ENCODE results near the gene ACP4.
"Not testable (repeated sequence)": the region's sequence is repeated elsewhere in the genome, so short reads cannot be mapped to it uniquely, and the experiment has no call there.

ACP4 gene

DNA sequence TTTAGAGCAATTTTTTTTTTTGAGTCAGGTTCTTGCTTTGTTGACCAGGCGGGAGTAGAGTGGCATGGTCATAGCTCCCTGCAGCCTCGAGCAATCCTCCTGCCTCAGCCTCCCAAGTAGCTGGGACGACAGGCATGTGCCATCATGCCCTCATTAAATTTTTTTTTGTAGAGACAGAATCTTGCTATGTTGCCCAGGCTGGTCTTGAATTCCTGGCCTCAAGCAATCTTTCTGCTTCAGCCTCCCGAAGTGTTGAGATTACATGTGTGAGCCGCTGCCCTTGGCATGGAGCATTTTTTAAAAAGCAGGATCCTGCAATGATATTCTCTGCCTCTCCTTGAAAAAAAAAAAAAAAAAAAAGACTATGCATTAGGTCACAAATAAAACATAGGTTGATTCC is 14.1 kb upstream of the ACP4 start:
- no peak for DNase-seq (ENCODE audit: low read depth in 2 of 2)

DNA sequence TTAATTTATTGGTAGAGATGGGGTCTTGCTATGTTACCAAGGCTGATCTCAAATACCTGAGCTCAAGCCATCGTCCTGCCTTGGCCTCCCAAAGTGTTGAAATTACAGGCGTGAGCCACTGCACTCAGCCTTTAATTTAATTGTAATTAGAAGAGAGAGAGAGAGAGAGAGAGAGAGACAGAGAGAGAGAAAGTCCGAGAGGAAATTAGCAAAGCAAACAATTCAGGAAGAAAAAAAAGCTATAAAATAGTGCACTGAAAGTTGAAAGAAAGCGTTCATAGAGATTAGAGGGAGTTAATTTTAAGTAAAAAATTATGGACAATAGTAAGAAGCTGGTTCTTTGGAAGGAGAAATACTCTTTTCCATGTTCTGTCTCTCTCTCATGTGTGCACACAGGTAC is 13.0 kb upstream of the ACP4 start:
- no peak for DNase-seq (ENCODE audit: low read depth in 2 of 2)

DNA sequence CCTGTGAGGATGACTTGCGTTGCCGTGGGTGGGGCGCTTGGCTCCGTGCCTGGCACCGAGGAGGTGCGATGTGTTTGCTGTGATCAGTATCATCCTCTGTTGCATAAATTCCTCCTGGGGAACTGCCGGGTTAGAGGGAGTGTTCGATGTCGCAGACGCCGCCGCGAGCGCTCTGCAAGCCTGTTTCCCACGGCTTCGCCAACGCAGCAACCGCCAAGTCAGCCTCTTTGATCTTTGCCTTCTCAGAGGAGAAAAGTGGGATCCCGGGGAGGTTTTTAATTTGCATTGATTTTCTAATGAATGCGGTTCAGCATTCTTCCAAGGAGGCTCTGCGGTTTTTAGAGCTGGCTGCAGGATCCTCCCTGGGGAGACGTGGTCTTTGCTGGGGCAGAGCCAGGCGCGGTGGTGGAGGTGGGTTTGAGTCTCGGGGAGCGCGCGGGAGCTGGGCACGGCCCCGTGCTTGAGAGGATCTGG is 12.3 kb upstream of the ACP4 start:
- no peak for DNase-seq (ENCODE audit: low read depth in 2 of 2)

DNA sequence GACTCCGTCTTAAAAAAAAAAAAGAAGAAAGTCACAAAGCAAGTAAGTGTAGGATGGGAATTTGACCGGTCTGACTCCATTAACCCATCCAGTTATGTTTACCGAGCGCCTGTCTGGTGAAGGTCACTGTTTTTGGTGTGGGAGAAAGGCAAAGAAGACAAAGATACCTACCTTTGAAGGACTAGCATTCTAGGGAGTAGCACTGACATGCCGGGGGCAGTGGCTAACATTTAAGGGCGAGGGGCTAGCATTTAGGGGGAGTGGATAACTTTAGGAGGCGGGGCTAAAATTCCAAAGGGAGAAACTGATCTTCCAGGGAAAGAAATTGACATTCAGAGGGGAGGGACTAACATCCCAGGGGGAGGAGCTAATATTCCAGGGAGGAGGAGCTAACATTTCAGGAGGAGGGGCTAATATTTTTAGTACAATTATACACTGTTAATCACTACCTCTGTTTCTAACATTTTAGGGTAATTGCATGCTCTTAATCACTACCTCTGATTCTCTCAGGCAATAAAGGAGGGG is 11.2 kb upstream of the ACP4 start:
- no peak for DNase-seq (ENCODE audit: low read depth in 2 of 2)

DNA sequence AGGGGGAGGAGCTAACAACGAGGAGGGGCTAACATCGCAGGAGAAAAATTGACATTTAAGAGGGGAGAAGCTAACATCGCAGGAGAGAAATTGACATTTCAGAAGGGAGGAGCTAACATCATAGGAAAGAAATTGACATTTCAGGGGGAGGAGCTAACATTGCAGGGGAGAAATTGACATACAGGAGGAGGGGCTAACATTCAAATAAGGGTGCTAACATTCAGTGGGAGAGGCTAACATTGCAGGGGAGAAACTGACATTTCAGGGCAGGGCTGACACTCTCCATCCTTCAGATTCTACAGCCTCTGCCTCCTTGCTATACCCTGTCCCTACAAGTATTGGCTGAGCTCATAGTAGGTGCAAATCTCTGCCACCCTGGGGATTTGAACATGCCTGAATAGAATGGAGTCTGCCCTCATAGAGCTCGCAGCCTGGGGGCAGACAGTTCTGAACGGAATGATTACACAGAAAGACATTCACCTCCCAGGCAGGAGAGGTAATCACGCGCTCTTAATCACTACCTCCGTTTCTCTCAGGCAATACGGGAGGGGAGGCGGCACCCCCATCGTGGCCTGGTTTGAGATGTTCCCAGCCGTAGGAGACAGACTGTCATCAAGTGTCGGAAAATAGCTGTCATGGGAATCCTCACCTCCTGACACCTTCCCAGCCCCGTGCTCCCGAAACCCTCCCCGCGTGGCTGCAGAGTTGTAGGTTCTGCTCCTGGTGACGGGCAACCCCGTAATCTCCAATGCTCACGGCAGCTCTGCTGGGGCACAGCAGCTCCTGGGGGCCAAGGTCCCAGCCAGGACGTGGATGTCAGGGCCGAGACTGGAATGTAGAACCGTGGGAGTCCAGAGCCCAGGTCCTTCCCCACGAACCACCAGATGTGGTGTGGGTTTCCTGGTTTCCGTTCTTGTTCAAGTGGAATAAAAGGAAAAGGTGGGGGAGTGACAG is 10.4 kb upstream of the ACP4 start:
- DNase-seq (ENCODE audit: low read depth in 2 of 2): no peak

DNA sequence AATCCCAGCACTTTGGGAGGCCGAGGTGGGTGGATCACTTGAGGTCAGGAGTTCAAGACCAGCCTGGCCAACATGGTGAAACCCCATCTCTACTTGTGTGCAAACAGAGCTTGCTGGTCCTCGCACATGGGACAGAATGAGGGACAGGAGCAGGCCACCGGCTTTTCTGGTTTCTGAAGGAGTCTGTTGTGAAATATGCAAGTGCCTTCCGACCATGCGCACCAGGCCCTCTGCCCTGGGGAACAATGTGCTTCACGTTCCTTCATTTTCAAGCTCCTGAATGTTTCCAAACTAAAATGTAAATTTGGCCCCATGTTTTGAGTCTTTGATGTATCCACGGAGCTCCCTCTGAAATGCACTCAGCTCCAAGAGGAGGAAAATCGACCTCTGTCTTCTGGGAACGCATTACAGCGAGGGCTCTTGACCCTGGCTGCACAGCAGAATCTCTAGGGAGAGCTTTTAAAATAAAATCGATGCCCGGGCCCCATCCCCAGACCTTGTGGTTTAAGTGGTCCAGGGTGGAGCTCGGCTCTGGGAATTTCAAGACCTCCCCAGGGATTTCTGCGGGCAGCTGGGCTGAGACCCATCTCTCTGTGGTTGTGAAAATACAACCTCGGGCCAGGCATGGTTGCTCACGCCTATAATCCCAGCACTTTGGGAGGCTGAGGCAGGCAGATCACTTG is 9.3 kb upstream of the ACP4 start:
- DNase-seq (ENCODE audit: low read depth in 2 of 2): no peak

DNA sequence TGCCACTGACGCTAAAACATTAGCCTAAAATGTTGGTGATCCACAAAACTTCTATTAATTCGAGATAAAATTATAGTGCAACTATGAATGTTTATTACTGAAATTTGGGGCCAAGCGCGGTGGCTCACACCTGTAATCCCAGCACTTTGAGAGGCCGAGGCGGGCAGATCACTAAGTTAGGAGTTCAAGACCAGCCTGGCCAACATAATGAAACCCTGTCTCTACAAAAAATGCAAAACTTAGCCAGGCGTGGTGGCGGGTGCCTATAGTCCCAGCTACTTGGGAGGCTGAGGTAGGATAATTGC is 6.4 kb upstream of the ACP4 start:
- not testable (repeated sequence) for DNase-seq (ENCODE audit: low read depth in 2 of 2)

DNA sequence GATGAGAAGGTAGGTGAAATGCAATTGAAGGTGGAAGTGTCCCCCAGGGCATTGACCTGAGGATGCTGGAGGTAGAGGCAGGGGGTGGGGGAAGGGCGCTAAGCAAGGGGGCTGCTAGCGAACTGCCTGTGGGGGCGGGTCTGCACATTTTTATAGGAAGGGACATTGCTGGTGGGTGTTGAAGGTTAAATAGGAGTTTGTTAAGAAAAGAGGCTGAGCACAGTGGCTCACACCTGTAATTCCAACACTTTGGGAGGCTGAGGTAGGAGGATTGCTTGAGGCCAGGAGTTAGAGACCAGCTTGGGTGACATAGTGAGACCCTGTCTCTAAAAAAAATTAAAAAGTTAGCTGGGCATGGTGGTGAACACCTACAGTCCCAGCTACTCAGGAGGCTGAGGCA is 5.5 kb upstream of the ACP4 start:
- DNase-seq (ENCODE audit: low read depth in 2 of 2): no peak

DNA sequence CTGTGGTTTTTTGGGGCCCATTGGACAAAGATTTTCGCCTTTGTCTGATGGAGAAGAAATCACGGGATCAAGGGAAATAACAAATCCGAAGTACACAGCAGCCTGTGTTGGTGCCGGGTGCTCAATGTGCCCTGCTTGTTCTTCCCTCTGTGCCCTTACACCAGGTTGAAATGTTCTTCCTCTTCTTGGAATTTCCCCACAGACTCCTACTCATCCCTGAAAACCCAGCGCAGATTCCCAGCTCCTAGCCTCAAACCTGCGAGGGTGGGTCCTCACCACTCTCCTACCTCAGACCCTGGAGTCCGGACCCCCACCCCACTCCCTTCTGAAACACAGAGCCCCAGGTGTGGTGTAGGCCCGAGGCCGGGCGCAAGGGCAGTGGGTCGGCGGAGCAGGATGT is 4.9 kb upstream of the ACP4 start:
- no peak for DNase-seq (ENCODE audit: low read depth in 2 of 2)

DNA sequence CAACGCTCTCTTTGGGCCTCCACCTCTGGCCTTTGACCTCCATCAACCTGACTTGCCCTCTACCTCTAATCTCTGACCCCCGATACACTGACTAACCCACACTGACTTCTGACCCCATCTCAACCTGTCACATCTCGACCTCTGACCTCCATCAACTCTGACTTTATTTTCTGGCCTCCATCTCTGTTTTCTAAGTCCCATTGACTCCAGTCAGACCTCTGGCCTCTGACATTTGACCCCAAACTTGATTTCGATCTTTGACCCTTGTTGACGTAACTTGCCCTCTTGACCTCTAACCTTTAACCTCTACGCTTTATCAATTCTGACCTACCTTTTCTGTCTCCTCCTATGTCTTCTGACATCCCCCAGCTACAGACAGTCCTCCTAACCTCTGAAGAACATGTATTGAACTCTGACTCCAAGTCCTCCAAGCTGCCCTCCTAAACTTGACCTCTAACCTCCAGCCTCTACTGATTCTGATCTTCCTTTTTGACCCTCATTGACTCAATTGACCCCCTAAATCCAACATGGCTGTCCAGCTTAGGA is 780 bp downstream of the ACP4 start:
- no peak for DNase-seq (ENCODE audit: low read depth in 2 of 2)

DNA sequence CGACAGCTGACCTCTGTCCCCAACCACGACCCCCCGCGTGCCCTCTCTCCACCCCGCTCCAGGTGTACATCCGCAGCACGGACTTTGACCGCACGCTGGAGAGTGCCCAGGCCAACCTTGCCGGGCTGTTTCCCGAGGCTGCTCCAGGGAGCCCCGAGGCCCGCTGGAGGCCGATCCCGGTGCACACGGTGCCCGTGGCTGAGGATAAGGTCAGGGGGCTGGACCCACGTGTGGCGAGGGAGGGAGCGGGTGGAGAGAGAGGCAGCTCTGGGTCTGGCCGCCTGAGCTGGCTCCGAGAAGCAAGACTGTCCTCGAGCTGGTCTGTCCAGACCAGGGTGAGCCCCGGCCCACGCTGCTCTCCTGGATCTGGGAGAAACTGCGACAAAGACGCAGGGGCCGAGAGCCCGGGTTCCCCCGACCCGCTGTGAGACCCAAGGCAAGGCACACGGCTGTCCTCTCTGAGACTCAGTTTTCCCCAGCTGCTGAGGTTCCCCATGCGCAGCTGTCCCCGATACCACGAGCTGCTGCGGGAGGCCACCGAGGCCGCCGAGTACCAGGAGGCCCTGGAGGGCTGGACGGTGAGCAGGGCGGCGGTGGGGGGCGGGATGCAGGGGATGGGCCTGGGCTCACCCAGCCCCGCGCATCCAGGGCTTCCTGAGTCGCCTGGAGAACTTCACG is 1.5 kb downstream of the ACP4 start:
- DNase-seq (ENCODE audit: low read depth in 2 of 2): no peak

DNA sequence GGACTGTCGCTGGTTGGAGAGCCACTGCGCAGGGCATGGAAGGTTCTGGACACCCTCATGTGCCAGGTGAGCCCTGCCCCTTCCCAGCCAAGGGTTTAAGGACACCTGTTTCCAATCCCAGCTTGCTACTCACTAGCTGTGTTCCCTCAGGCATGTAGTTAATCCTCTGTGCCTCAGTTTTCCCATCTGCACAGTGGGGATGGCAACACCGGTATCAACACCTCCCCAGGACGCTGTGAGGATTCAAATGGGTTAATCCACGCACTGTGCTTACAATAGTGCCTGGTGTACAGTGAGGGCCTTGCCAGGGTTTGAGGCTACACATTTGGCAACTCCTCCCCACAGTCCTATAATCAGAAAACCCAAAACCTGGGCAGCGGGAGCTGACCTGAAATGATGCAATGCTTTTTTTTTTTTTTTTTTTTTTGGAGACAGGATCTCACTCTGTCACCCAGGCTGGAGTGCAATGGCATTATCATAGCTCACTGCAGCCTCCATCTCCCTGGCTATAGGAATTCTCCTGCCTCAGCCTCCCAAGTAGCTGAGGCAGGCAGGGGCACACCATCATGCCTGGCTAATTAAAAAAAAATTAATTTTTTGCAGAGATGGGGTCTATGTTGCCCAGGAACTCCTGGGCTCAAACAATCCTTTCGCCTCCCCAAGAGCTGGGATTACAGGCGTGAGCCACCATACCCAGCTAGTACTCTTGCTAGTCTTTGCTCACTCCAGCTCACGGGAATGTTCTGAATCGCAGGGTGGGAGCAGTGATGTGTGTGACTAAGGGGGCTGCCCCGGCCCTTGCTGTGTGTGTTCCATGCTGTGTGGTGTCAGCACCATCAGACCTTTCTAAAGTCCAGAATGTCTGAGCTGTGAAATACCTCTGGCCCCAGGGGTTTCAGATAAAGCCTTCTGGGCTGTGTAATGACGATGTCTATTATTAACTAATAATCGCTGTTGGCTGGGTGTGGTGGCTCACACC is 2.3 kb downstream of the ACP4 start:
- DNase-seq (ENCODE audit: low read depth in 2 of 2): no peak

DNA sequence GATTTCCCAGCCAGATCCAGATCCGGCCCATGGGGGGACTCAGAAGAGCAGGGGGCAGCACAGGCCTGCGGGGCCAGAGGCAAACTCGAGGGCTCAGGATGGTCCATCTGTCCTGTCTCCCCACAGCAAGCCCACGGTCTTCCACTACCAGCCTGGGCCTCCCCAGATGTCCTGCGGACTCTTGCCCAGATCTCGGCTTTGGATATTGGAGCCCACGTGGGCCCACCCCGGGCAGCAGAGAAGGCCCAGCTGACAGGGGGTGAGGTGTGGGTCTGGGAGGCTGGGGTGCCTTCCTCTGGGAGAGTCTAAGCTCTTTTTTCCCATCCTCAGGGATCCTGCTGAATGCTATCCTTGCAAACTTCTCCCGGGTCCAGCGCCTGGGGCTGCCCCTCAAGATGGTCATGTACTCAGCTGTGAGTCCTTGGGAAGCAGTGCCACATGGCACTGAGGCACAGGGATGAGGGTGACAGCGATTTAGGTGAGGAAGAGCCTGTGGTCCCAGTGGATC is 3.4 kb downstream of the ACP4 start:
- no peak for DNase-seq (ENCODE audit: low read depth in 2 of 2)

DNA sequence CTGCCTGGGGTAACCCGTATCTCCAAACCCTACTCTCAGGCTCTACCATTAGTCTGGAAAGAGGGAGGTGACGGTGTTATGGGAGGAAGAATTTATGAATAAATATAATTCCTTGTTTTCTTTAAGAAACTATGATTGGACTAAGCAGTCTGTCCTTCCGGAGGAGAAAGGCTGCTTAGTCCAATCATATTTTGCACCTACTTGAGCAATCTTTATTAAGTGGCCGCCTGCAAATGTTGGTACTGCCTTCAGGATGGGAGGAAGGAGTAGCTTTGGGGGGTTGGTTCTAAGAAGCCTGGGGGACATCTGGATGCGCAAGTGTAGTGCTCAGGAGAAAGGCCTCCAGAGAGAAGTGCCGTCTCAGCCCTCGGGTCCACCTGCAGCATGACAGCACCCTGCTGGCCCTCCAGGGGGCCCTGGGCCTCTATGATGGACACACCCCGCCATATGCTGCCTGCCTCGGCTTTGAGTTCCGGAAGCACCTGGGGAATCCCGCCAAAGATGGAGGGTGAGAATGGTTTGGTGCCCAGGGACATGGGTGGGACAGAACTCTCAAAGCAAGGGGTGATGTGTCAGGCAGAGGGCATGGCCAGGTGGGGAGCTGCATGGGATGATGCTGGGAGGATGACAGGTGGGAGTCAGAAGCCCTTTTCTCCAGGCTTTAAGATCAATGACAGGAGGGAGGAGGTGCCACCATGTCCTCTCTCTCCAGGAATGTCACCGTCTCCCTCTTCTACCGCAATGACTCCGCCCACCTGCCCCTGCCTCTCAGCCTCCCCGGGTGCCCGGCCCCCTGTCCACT is 4.1 kb downstream of the ACP4 start:
- no peak for DNase-seq (ENCODE audit: low read depth in 2 of 2)

DNA sequence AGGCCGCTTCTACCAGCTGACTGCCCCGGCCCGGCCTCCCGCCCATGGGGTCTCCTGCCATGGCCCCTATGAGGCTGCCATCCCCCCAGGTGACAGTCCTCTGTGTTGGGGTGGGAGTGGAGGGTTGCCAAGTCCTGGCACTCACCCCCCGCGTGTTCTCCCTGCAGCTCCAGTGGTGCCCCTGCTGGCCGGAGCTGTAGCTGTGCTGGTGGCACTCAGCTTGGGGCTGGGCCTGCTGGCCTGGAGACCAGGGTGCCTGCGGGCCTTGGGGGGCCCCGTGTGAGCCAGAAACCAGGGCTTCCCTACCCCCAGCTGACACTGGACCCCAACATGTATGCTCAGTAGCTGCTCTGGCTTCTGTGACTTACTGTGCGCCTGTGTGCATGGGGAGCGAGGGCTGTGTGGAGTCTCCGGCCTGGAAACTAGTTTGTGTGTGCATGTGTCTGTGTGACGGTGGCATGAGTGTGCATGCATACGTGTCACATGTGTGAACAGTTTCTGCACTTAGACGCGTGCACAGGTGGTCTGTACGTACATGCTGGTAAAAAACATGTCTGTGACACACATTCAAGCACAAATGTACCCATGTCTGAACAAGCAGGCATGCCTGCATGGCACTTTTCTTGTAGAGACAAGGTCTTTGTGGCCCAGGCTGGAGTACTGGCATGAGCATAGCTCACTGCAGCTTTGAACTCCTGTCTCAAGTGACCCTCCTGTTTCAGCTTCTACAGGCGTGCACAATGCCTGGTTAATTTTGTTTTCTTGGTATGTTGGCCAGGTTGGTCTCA is 4.9 kb downstream of the ACP4 start:
- no peak for DNase-seq (ENCODE audit: low read depth in 2 of 2)

DNA sequence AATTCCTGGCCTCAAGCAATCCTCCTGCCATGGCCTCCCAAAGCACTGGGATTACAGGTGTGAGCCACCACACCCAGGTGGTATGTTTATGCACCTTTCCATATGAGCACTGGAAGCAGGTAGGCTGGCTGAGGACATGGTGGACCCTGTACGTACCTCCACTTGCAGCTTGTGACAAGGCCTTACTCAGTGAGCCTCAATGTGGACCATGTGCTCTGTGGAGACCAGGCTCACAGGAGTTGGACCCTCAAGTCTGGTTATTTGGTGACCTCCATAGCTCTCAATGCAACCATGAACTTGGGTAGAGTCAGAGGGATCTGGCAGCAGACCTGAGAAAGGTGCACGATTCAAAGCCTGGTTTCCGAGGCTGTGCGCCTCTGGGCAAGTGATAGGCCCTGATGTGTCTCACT is 5.5 kb downstream of the ACP4 start:
- DNase-seq (ENCODE audit: low read depth in 2 of 2): no peak

DNA sequence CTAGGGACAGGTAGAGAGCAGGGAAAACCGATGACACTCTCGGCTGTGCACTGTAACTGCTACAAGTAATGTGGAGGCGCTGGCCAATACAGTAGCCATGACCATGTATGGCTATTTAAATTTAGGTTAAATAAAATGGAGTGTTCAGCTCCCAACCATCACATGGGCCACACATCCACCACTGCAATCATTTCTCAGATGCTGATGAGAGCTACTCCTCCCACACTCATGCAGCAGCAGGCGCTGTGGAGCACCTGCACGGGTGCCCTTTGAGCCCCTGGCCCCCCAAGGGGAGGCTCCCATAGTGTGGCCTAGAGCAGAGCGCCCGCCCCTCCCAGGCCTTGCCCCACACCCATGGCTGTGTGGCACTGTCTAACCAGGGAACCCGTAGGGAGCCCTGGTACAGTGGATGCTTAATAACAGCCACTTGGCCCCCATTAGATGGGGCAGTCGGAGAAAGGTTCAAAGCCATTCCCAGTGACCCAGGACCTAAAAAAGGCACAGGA is 6.0 kb downstream of the ACP4 start:
- DNase-seq (ENCODE audit: low read depth in 2 of 2): no peak

DNA sequence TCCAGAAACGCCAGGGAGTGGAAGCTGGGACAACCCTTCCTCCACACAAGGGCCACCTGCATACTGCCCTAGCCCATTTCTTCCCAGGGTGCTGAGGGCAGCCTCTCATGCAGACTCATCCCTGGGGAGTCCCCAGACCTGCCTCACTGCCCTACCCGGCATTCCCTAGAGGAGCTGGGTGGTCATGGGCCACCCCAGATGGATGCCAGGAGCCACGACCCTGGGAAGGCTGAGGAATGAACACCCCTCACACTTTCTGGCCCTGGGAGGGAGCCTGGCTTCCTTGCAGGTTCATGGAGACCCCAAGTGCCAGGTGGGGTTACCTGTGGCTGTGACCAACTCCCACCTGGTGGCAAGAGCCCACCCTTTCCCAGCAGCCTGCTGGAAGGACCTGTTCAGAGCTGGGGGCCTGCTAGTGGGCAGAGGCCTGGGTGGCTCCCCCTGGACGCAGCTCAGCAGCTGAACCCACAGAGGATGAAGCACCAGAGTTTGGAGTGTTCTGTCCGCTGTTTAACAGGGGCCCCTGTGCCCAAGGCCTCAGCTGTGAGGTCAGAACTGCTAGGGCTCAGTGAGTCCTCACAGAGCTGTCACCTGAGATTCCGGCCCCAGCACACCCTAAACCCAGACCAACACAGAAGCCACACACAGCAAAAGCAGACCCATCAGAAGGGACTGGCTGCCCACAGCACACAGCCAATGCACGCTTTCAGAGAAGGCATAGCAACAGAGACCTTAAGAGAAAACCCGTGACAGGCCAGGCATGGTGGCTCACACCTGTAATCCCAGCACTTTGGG is 6.6 kb downstream of the ACP4 start:
- no peak for DNase-seq (ENCODE audit: low read depth in 2 of 2)

All from fibroblast of skin of left biceps (primary cell).